ENCODE results near the gene PREX1. TPM values are rescaled to one million over a fixed set of nuclear protein-coding genes. Genes with fewer than 3 reads are reported as not detected.

The PREX1 gene
- total RNA-seq, 1 donor, result 57.4 TPM

DNA sequence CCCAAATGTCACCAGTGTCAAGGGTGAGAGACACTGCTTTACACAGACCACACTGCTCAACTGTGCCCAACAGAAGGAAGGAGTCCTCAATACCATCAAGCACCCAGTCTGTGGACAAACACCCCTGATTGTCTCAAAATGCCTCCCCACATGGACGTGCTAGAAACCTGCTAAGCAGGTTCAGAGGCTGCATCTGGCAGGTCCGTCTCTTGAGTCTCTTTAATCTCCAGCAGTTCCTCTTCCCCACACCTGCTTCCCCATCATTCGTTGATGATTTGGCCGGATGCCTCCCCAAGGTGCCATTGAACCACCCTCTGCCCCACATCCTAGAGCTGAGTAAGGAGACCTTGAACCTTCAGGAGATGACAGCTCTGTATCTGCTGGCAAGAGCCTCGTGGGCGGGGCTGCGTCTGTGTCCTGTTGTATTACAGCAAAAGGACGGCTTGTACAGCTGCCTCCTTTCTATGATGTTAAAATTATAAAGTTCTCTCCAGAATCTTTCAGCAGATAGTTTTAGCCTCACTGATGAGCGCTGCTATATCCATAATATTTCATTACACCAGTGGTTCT is 179.2 kb downstream of the PREX1 start:
- no peak for DNase-seq (ENCODE audit: low read depth)
- no peak overlapping the region for H3K4me3 ChIP-seq (ENCODE audit: low read depth, low read length)
- TF ChIP-seq CTCF (IDR thresholded peaks at IDR 0.05; ENCODE audit: insufficient read depth, low read depth, low read length), result no peak

DNA sequence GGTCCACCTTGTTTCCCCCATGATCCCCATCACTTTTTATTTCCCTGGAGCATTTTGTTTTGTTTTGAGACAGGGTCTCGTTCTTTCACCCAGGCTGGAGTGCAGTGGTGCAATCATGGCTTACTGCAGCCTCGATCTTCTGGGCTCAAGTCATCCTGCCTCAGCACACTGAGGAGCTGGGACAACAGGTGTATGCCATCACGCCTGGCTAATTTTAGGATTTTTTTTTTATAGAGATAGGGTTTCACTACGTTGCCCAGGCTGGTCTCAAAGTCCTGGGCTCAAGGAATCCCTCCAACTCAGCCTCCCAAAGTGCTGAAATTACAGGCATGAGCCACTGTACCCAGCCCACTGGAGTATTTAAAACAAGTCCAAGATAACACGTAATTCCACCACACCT is 179.9 kb downstream of the PREX1 start:
- TF ChIP-seq CTCF (IDR thresholded peaks at IDR 0.05; ENCODE audit: insufficient read depth, low read depth, low read length), result no peak
- H3K4me3 ChIP-seq (ENCODE audit: low read depth, low read length), result no peak overlapping the region
- DNase-seq (ENCODE audit: low read depth), result no peak

GRCh38 chr20:48645666-48646065 is 182.1 kb downstream of the PREX1 start:
- TF ChIP-seq CTCF (IDR thresholded peaks at IDR 0.05; ENCODE audit: insufficient read depth, low read depth, low read length), result no peak
- H3K4me3 ChIP-seq (ENCODE audit: low read depth, low read length), result no peak overlapping the region
- no peak for DNase-seq (ENCODE audit: low read depth)

GRCh38 chr20:48644286-48644828 is 183.4 kb downstream of the PREX1 start:
- no peak for TF ChIP-seq CTCF (IDR thresholded peaks at IDR 0.05; ENCODE audit: insufficient read depth, low read depth, low read length)

DNA sequence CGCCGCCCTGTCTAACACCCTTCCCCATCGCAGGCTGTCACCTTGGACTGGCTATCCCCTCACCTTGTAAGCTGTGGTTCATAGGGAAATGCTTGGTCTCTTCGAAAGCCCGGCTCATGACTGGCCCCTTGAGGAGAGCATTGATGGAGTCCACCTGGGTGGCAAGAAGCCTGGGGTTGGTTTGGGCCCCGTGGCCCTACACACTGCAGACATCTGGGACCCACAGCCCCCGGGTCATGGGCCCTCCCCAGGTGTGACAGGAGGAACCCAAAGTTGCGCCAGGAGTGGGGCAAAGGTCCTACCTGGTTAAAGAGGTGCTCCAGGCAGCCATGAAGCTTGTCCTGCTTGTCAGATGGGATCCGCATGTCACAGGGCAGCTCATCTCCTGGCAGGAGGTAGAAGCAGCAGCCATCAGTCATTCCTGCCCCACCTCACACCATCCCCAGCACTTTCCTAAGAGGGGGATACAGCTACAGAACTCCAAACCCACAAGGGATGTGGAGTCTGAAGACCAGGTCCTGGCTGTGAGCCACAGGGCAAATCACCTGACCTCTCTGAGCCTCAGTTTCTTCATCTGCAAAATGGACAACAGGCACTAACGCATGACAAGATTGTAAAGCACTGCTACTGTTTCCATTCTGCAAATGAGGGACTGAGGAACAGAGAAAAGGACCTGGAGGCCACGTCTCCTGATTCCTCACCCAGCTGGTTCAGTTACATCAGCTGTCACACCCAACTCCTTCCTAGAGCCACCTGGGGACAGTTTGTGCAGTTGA is 185.5 kb downstream of the PREX1 start:
- H3K4me3 ChIP-seq (ENCODE audit: low read depth, low read length), result no peak overlapping the region
- DNase-seq (ENCODE audit: low read depth), result no peak
- no peak for TF ChIP-seq CTCF (IDR thresholded peaks at IDR 0.05; ENCODE audit: insufficient read depth, low read depth, low read length)

More at GRCh38 chr20:48644286-48644828, 183.4 kb downstream of the PREX1 start:
- no peak overlapping the region for H3K4me3 ChIP-seq (ENCODE audit: low read depth, low read length)
- DNase-seq (ENCODE audit: low read depth), result no peak

DNA sequence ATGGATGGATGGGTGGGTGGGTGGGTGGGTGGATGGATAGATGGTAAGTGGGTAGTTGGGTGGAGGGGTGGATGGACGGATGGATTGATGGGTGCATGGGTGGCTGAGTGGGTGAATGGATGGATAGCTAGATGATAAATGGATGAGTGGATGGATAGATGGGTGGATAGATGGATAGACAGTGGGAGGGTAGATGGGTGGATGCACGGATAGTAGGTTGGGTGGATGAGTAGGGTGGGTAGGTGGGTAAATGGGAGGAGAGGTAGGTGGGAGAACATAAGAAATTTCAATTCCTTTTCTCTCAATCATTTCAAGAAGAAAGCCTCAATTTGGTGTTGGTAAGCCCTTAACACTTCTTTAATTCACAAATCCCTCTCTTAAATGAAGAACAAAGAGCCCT is 186.9 kb downstream of the PREX1 start:
- TF ChIP-seq CTCF (IDR thresholded peaks at IDR 0.05; ENCODE audit: insufficient read depth, low read depth, low read length), result no peak
- DNase-seq (ENCODE audit: low read depth), result no peak
- H3K4me3 ChIP-seq (ENCODE audit: low read depth, low read length), result no peak overlapping the region
